AG08396 (cell line): ENCODE results near the gene FCGR1A.
"Not testable (repeated sequence)": the region's sequence is repeated elsewhere in the genome, so short reads cannot be mapped to it uniquely, and the experiment has no call there.

ENCODE experiments used
- DNase-seq: peaks from one replicate; pipeline ENCODE4 v3.0.0; 2012; ENCODE audit warnings: low spot score, mixed read lengths

FCGR1A gene

GRCh38 chr1:149777084-149777483, 5.4 kb upstream of the FCGR1A start:
- DNase-seq = not testable (repeated sequence)

- DNase-seq = not testable (repeated sequence)
Measured at GRCh38 chr1:149778313-149778712, 4.2 kb upstream of the FCGR1A start.

- not testable (repeated sequence) for DNase-seq
Measured at GRCh38 chr1:149781413-149781984, 995 bp upstream of the FCGR1A start.

- DNase-seq = not testable (repeated sequence)
Measured at GRCh38 chr1:149783289-149783688, 795 bp downstream of the FCGR1A start.

GRCh38 chr1:149783868-149784267, 1.4 kb downstream of the FCGR1A start:
- not testable (repeated sequence) for DNase-seq

- DNase-seq = not testable (repeated sequence)
Measured at GRCh38 chr1:149787688-149788451, 5.4 kb downstream of the FCGR1A start.

- peak; percentile 51 for DNase-seq
Measured at GRCh38 chr1:149792502-149792901, 10.0 kb downstream of the FCGR1A start.

- peak; percentile 72 for DNase-seq
Measured at GRCh38 chr1:149792912-149793515, 10.5 kb downstream of the FCGR1A start.

- DNase-seq = not testable (repeated sequence)
Measured at GRCh38 chr1:149793885-149794284, 11.4 kb downstream of the FCGR1A start.

GRCh38 chr1:149801628-149802027, 19.1 kb downstream of the FCGR1A start:
- DNase-seq = not testable (repeated sequence)

- not testable (repeated sequence) for DNase-seq
Measured at GRCh38 chr1:149804417-149805080, 22.1 kb downstream of the FCGR1A start.

- not testable (repeated sequence) for DNase-seq
Measured at GRCh38 chr1:149810697-149811405, 28.4 kb downstream of the FCGR1A start.

- DNase-seq = not testable (repeated sequence)
Measured at GRCh38 chr1:149811514-149811889, 29.0 kb downstream of the FCGR1A start.

- DNase-seq = peak; percentile 50
Measured at GRCh38 chr1:149811890-149812829, 29.7 kb downstream of the FCGR1A start.

GRCh38 chr1:149812893-149813801, 30.7 kb downstream of the FCGR1A start:
- not testable (repeated sequence) for DNase-seq

- not testable (repeated sequence) for DNase-seq
Measured at GRCh38 chr1:149820387-149820786, 37.9 kb downstream of the FCGR1A start.

GRCh38 chr1:149826555-149826954, 44.1 kb downstream of the FCGR1A start:
- not testable (repeated sequence) for DNase-seq

GRCh38 chr1:149831764-149832315, 49.3 kb downstream of the FCGR1A start:
- not testable (repeated sequence) for DNase-seq
